ENCODE measurements around the gene CRTAC1.

The CRTAC1 gene

GRCh38 chr10:97974526-97975525 is 55.6 kb downstream of the CRTAC1 start:
- DNase-seq (ENCODE audit: low spot score) (no peak), FAIRE-seq (no peak)

GRCh38 chr10:97974100-97974499 is 56.3 kb downstream of the CRTAC1 start:
- DNase-seq (ENCODE audit: low spot score) (no peak), FAIRE-seq (no peak)

- FAIRE-seq (no peak), DNase-seq (ENCODE audit: low spot score) (no peak)
These were observed 60.8 kb downstream of the CRTAC1 start for GRCh38 chr10:97969538-97970079.

- FAIRE-seq (no peak), DNase-seq (ENCODE audit: low spot score) (no peak)
These were observed 65.7 kb downstream of the CRTAC1 start for GRCh38 chr10:97964748-97965147.

GRCh38 chr10:97961945-97962344 is 68.5 kb downstream of the CRTAC1 start:
- DNase-seq (ENCODE audit: low spot score) = no peak
- no peak for FAIRE-seq

GRCh38 chr10:97960269-97961056 is 70.0 kb downstream of the CRTAC1 start:
- FAIRE-seq = no peak
- no peak for DNase-seq (ENCODE audit: low spot score)

GRCh38 chr10:97949462-97949861 is 81.0 kb downstream of the CRTAC1 start:
- no peak for FAIRE-seq

GRCh38 chr10:97948822-97949221 is 81.6 kb downstream of the CRTAC1 start:
- DNase-seq (ENCODE audit: low spot score) = no peak
- FAIRE-seq = no peak

More at GRCh38 chr10:97949462-97949861, 81.0 kb downstream of the CRTAC1 start:
- no peak for DNase-seq (ENCODE audit: low spot score)

- DNase-seq (ENCODE audit: low spot score) (no peak), FAIRE-seq (no peak)
These were observed 85.6 kb downstream of the CRTAC1 start for GRCh38 chr10:97944772-97945171.

- DNase-seq (ENCODE audit: low spot score) (no peak), FAIRE-seq (no peak)
These were observed 87.1 kb downstream of the CRTAC1 start for GRCh38 chr10:97943294-97943693.

GRCh38 chr10:97940534-97940933 is 89.9 kb downstream of the CRTAC1 start:
- no peak for FAIRE-seq
- no peak for DNase-seq (ENCODE audit: low spot score)

- DNase-seq (ENCODE audit: low spot score) (no peak), FAIRE-seq (no peak)
These were observed 90.9 kb downstream of the CRTAC1 start for GRCh38 chr10:97939446-97939990.

- DNase-seq (ENCODE audit: low spot score) (no peak), FAIRE-seq (no peak)
These were observed 92.5 kb downstream of the CRTAC1 start for GRCh38 chr10:97937928-97938327.

GRCh38 chr10:97937054-97937453 is 93.4 kb downstream of the CRTAC1 start:
- FAIRE-seq (no peak), DNase-seq (ENCODE audit: low spot score) (no peak)

- no peak for FAIRE-seq
- no peak for DNase-seq (ENCODE audit: low spot score)
These were observed 94.3 kb downstream of the CRTAC1 start for GRCh38 chr10:97936126-97936525.

- DNase-seq (ENCODE audit: low spot score) (no peak), FAIRE-seq (no peak)
These were observed 97.4 kb downstream of the CRTAC1 start for GRCh38 chr10:97932932-97933530.

- FAIRE-seq (no peak), DNase-seq (ENCODE audit: low spot score) (no peak)
These were observed 99.4 kb downstream of the CRTAC1 start for GRCh38 chr10:97931041-97931440.

- DNase-seq (ENCODE audit: low spot score) (no peak), FAIRE-seq (no peak)
These were observed 101.5 kb downstream of the CRTAC1 start for GRCh38 chr10:97928897-97929296.

GRCh38 chr10:97927622-97928021 is 102.8 kb downstream of the CRTAC1 start:
- DNase-seq (ENCODE audit: low spot score) (no peak), FAIRE-seq (no peak)

GRCh38 chr10:97926055-97926454 is 104.4 kb downstream of the CRTAC1 start:
- DNase-seq (ENCODE audit: low spot score) (no peak), FAIRE-seq (no peak)

GRCh38 chr10:97925308-97925938 is 105.0 kb downstream of the CRTAC1 start:
- no peak for FAIRE-seq
- DNase-seq (ENCODE audit: low spot score) = no peak

Measured in RCC 7860 (cell line).